HuH-7.5 (cell line): ENCODE results near the gene DRD2.
"Not testable (repeated sequence)": the region's sequence is repeated elsewhere in the genome, so short reads cannot be mapped to it uniquely, and the experiment has no call there.

Experiments used
- DNase-seq: peaks from one replicate; pipeline ENCODE4 v3.0.0; 2011; ENCODE audit warnings: low spot score

Gene DRD2

GRCh38 chr11:113475160-113475761, at the start of gene DRD2:
DRD2 (minus strand) TSS chr11:113475398; CDS start chr11:113424651, 50,747 bp downstream.
- no peak for DNase-seq

- not testable (repeated sequence) for DNase-seq
These were observed 48.7 kb upstream of the DRD2 start for GRCh38 chr11:113523906-113524305.

GRCh38 chr11:113521737-113522517, 46.7 kb upstream of the DRD2 start:
- DNase-seq, result no peak

DNA sequence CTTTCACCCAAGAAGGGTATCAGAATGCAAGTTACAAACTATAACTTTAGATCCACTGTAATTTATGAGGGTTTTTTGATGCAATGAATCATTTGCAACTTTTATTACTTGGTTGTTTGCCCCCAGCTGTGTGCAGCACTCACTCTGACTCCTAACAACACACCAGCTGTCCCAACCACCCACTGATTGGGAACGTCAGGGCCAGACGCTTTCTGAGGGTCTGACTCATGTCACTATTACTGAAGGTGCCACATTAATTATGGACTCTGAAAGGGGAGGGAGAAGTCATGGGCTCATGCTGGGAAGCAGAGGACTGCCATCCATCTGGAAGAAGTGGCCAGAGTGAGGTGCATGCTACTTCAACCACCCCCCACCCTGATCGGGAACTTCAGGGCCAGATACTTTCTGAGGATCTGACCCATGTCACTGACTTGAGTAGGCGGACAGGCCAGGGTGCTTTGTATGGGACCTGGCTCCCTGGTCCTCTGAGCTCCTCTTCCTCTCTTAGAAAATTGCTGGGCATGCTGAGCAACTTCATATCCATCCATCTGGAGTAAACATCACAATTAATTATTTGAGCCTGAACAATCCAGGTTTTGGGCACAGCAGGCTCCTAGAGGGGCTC, 44.9 kb upstream of the DRD2 start:
- no peak for DNase-seq

DNA sequence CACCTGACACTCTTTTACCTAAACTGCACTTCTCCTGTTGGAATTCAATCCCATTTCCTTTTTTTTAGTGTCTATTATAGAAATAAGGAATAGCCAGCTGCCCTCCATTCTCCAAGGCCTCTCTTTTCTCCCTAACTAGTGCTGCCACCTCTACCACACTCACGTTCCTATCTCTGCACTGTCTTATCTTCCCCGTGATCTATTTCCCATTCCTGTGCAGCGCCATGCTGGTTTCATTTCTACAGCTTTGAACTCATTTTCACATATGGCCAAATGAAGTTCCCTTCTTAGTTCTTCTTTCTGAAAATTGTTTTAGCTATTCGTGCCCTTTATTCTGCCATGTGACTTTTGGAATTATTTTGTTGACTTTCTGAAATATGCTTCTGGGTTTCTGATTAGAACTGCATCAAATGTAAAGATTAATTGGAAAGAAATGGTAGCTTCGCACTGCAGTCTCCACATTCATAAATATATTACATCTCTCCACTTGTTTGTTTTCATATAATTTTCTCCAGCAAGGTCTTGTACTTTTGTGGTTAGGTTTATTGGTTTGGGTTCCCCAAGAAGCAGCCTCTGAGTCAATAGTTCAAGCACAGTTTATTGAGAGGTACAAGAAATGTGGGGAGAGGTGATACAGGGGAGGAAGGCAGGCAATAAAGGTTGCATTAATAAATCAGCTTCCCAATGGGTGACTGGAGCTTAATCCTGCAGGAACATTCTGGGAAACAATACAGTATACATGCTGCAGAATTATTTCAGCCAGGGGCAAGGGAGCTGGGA, 43.7 kb upstream of the DRD2 start:
- DNase-seq, result no peak

DNA sequence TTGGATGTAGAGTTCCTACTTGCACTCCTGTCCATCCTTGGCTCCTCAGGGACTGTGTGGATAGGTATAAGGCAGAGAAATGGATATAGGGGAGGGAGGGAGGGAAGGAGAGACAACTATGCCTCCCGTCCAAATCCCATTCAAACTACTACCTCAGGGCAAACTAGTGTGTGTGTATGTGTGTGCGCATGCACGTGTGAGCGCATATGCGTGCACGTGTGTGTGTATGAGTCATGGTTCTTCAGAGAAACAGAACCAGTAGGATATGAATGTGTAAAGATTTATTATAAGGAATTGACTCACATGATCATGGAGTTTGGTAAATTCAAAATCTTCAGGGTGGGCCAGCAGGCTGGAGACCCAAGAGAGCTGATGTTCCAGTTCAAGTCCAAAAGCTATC, 42.2 kb upstream of the DRD2 start:
- no peak for DNase-seq

DNA sequence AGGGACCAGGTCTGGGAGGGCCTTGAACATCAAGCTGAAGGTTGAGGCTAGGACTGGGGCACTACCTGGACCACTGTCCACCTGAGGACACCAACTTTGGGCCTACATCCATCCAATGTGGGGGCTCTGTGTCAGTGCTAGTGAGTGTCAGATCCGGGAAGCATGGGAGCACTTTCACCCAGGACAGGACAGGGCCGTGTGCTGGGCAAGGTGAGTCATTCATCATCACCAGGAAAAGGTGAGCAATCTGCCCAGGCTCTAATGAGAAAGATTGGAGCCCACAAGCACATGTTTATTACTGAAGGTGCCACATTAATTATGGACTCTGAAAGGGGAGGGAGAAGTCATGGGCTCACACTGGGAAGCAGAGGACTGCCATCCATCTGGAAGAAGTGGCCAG, 39.7 kb upstream of the DRD2 start:
- no peak for DNase-seq

- no peak for DNase-seq
These were observed 32.1 kb upstream of the DRD2 start for GRCh38 chr11:113507341-113507740.

DNA sequence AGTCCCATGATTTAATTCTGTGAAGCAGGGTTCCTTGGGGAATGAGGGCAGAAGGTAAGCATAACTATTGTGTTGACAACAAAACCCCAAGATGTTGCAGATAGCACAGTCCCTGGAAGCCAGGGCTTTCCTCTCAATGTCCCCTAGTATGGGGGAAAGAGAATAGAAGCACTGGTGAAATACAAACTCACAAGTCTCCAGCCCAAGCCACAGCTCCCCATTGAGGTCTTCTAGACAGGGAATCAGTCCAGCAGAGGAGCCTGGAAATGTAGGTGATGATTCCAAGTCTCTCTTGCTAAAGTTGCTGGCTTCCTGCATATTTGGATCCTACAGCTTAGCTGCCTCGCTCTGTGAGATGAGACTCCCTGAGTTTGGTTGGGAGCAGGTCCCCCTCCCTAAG, 31.7 kb upstream of the DRD2 start:
- no peak for DNase-seq

DNA sequence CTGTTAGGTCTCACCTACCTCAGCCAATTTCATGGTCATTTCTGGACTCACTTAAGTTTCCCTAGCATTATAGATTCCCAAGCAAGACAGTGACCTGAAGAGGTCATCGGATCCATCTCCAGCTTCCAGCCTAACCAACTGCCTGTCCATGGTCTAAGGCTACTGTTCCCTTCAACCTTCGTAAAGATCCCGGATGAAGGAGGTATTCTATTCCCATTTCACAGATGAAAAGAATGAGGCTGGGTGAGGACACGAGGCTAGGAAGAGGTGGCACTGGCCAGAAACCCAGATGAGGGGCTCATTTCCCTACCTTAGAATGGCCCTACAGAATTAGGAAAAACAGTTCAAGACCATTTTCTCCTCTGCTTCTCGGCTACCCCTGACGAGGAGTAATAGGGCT, 31.3 kb upstream of the DRD2 start:
- no peak for DNase-seq

DNA sequence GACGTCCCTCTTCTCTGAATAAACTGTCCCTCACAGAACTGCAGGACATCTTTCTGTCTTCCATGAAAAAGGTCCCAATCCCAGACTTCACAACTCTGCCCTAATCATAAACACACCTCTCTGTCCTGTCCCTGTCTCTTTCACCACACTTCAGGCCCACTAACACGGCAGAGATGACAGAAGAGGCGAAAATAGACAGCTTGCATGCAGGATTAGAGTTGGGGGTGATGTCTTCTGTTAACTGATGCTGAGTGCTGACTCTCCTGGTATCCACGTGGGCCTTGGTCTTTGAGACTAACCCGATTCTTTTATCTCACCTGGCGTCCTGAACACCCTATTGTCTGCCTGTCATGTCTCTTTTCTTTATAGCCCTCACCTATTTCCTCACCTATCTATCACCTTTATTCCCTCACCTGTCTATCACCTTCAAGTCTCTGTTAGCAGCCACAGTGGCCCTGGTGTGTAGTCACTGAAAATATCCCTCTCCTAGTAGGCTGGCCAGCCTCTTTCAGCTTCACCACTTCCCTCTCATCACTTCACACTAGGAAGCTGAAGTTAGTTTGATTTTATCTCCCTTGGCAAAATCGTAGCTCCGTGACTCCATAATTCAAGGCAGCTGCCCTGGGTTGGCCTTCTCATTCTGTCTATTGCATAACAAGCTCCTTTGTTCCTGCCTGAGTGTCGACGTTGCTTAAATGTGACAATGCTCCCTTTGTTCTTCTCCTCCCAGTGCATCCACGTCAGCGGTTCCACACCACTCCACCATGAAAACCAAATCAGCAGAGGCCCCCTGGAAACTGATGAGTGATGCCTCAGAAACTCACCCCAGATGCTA, 30.6 kb upstream of the DRD2 start:
- DNase-seq, result no peak

- DNase-seq, result no peak
These were observed 29.8 kb upstream of the DRD2 start for GRCh38 chr11:113505046-113505445.

DNA sequence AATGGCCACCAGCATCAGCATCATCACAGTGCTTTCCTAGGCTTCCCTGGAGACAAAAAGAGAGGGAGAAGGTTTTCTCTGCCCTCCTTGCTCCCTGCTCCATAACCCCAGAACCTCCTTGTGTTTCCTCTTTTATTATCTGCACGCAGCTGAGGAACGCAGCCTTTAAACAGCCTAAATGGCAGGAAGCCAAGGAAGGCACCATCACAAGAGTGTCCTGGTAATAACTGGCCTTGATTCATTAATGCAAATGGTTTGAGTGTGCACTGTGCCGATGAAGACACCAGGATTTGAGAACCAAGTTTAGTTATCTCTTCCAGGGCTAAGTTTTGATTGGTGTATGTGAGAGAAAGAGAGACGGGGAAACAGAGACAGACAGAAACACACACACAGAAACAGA, 29.4 kb upstream of the DRD2 start:
- DNase-seq, result no peak

GRCh38 chr11:113504071-113504470, 28.9 kb upstream of the DRD2 start:
- no peak for DNase-seq

GRCh38 chr11:113497066-113497910, 22.1 kb upstream of the DRD2 start:
- no peak for DNase-seq

- DNase-seq, result no peak
These were observed 20.9 kb upstream of the DRD2 start for GRCh38 chr11:113496026-113496651.

- DNase-seq, result no peak
These were observed 18.8 kb upstream of the DRD2 start for GRCh38 chr11:113494021-113494420.

DNA sequence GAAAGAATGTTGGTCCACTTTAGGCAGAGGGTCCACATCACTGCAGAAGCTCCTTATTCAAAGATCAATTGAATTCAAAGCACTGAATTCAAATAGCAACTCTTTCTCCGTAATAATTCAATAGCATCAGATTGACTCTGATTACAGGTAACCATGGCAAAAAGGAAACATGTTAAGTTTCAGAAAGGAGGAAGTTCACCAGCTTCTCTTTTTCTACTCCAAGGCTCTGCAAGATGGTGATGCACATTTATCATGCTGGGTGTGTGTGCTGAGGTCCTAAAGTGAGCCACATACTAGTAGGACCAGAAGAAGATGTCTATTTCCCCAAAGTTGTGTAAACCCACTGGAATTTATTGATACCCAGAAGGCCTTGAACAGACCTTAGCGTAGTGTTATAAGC, 18.0 kb upstream of the DRD2 start:
- DNase-seq, result no peak

GRCh38 chr11:113488931-113489351, 13.7 kb upstream of the DRD2 start:
- no peak for DNase-seq

DNA sequence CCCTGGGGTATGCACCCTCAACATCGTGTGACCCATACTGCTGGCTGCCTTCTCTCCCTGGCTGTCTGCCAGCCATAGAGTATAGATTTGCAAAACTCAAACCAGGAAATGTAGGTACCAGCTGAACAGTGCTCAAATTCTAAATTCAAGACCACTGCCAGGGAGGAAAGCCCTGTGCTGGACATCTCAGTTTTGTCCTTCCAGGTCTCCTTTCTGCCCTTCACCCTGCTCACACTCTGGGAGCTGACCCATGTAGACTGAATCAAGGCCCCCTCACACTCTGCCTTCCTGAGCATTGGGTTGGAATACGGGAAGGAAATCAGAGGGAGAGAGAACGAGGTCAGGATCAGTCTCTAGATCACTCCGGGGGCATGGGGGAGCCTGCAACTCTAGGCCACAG, 12.4 kb upstream of the DRD2 start:
- no peak for DNase-seq
